ENCODE measurements around the gene OR51I1. TPM values are rescaled to one million over a fixed set of nuclear protein-coding genes. Genes with fewer than 3 reads are reported as not detected.

OR51I1 gene
- polyA plus RNA-seq, 1 donor from 2014 or later: not detected

GRCh38 chr11:5421811-5422210 is 19.5 kb downstream of the OR51I1 start, which contains the start of gene OR51Q1:
TSS of gene OR51Q1 (plus strand) at chr11:5422111. CDS start at chr11:5422201, 90 bp downstream.
- Histone ChIP-seq H3K27me3 (ENCODE audit: insufficient read depth, low read depth, low read length) (no peaks in the 10 kb centered on the region), H3K27ac (ENCODE audit: low read length) (no peak within 1 kb of the TSS), H3K4me2 (ENCODE audit: low read length) (no peak within 1 kb of the TSS), H3K9ac (ENCODE audit: low read length) (no peak within 1 kb of the TSS), H2AFZ (ENCODE audit: low read depth, low read length) (no peak within 1 kb of the TSS), H3K9me2 (ENCODE audit: insufficient read depth, low read length) (no peaks in the 10 kb centered on the region), H3K36me3 (ENCODE audit: insufficient read depth, low read length) (no peaks in the 10 kb centered on the region), H3K4me3 (ENCODE audit: low read length) (no peak within 1 kb of the TSS), H3F3A (ENCODE audit: insufficient read depth, low read length, poor library complexity, severe bottlenecking) (no peaks in the 10 kb centered on the region), H4K20me1 (ENCODE audit: insufficient read depth) (no peaks in the 10 kb centered on the region), H3K79me2 (replicated peaks; ENCODE audit: insufficient read depth, low read length) (no peaks in the 10 kb centered on the region), H3K9me3 (ENCODE audit: low read length) (no peaks in the 10 kb centered on the region)
- no peak for TF ChIP-seq REST (IDR thresholded peaks at IDR 0.05; ENCODE audit: borderline replicate concordance)
- TF ChIP-seq SMC3 (conservative IDR thresholded peaks at IDR 0.05; ENCODE audit: poor library complexity): no peak
- no peak for TF ChIP-seq EP300 (conservative IDR thresholded peaks at IDR 0.05; ENCODE audit: poor library complexity, severe bottlenecking)
- no peak for TF ChIP-seq POLR2AphosphoS5 (IDR thresholded peaks at IDR 0.05)
- TF ChIP-seq MXI1 (conservative IDR thresholded peaks at IDR 0.05; ENCODE audit: poor library complexity, severe bottlenecking): no peak
- TF ChIP-seq EZH2 (IDR thresholded peaks at IDR 0.05; ENCODE audit: borderline replicate concordance, insufficient read depth, low read length, poor library complexity, severe bottlenecking): no peak
- TF ChIP-seq RAD21 (conservative IDR thresholded peaks at IDR 0.05): no peak
- no peak for TF ChIP-seq CTCF (IDR thresholded peaks at IDR 0.05; ENCODE audit: poor library complexity, severe bottlenecking)
- no peak for TF ChIP-seq TAF1 (IDR thresholded peaks at IDR 0.05; ENCODE audit: low read depth)

GRCh38 chr11:5420993-5421392 is 20.3 kb downstream of the OR51I1 start:
- no peaks in the 10 kb centered on the region for H3F3A ChIP-seq (ENCODE audit: insufficient read depth, low read length, poor library complexity, severe bottlenecking)
- H3K27me3 ChIP-seq (ENCODE audit: insufficient read depth, low read depth, low read length): no peaks in the 10 kb centered on the region
- H3K79me2 ChIP-seq (replicated peaks; ENCODE audit: insufficient read depth, low read length): no peaks in the 10 kb centered on the region
- H3K9ac ChIP-seq (ENCODE audit: low read length): no peak overlapping the region
- H3K9me2 ChIP-seq (ENCODE audit: insufficient read depth, low read length): no peaks in the 10 kb centered on the region
- no peaks in the 10 kb centered on the region for H3K9me3 ChIP-seq (ENCODE audit: low read length)
- no peak overlapping the region for H3K27ac ChIP-seq (ENCODE audit: low read length)
- no peak overlapping the region for H3K4me3 ChIP-seq (ENCODE audit: low read length)
- no peak overlapping the region for H2AFZ ChIP-seq (ENCODE audit: low read depth, low read length)
- H3K4me2 ChIP-seq (ENCODE audit: low read length): no peak overlapping the region
- no peaks in the 10 kb centered on the region for H3K36me3 ChIP-seq (ENCODE audit: insufficient read depth, low read length)
- TF ChIP-seq POLR2AphosphoS5 (IDR thresholded peaks at IDR 0.05): no peak
- no peak for TF ChIP-seq MXI1 (conservative IDR thresholded peaks at IDR 0.05; ENCODE audit: poor library complexity, severe bottlenecking)
- no peak for TF ChIP-seq EZH2 (IDR thresholded peaks at IDR 0.05; ENCODE audit: borderline replicate concordance, insufficient read depth, low read length, poor library complexity, severe bottlenecking)
- TF ChIP-seq CTCF (IDR thresholded peaks at IDR 0.05; ENCODE audit: poor library complexity, severe bottlenecking): no peak
- TF ChIP-seq REST (IDR thresholded peaks at IDR 0.05; ENCODE audit: borderline replicate concordance): no peak
- TF ChIP-seq RAD21 (conservative IDR thresholded peaks at IDR 0.05): no peak
- no peak for TF ChIP-seq TAF1 (IDR thresholded peaks at IDR 0.05; ENCODE audit: low read depth)
- TF ChIP-seq SMC3 (conservative IDR thresholded peaks at IDR 0.05; ENCODE audit: poor library complexity): no peak
- no peak for TF ChIP-seq EP300 (conservative IDR thresholded peaks at IDR 0.05; ENCODE audit: poor library complexity, severe bottlenecking)
- no peaks in the 10 kb centered on the region for H4K20me1 ChIP-seq (ENCODE audit: insufficient read depth)

All from neural cell (in vitro differentiated cells).